GM21737 (cell line): ENCODE data around the gene ACOT7.
"Not testable (repeated sequence)": the region's sequence is repeated elsewhere in the genome, so short reads cannot be mapped to it uniquely, and the experiment has no call there.

Source experiments
- ATAC-seq: cut with Tn5 transposase; IDR thresholded peaks from one replicate; pipeline ENCODE4 v1.9.1; 2021; ENCODE audit warnings: mild to moderate bottlenecking, moderate library complexity; ENCODE audit not compliant: unreplicated experiment

Gene ACOT7

DNA sequence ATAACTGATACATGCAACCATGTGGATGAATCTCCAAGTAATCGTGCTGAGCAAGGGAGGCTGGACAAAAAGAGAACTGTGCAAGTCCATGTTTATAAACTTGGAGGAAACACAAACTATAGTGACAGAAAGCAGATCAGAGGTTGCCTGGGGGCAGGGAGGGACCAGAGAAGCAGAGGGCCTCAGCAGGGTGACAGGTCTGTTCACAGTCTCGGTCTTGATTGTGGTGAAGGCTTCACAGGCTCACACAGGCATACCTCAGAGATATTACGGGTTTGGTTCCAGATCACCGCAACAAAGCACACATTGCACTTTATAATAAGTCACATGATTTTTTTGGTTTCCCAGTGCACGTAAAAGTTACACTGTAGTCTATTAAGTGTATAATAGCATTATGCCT is 28.5 kb downstream of the ACOT7 start:
- ATAC-seq = no peak

DNA sequence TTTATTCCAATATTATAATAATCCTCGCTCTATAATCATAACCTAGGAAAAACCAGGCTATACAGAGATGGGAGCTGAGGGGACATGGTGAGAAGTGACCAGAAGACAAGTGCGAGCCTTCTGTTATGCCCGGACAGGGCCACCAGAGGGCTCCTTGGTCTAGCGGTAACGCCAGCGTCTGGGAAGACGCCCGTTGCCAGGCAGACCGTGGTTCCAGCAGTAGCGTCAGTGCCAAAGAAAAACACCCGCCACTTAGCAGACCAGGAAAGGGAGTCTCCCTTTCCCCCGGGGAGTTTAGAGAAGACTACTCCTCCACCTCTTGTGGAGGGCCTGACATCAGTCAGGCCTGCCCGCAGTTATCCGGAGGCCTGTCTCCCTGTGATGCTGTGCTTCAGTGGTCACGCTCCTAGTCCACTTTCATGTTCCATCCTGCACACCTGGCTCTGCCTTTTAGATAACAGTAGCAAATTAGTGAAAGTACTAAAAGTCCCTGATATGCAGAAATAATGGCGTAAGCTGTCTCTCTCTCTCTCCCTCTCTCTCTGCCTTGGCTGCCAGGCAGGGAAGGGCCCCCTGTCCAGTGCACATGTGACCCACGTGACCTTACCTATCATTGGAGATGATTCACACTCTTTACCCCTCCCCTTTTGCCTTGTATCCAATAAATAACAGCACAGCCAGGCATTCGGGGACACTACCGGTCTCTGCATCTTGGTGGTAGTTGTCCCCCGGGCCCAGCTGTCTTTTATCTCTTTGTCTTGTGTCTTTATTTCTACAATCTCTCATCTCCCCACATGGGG is 30.3 kb downstream of the ACOT7 start:
- not testable (repeated sequence) for ATAC-seq

GRCh38 chr1:6361124-6361775 is 32.3 kb downstream of the ACOT7 start:
- no peak for ATAC-seq

- ATAC-seq = no peak
Measured at GRCh38 chr1:6360517-6361070, 33.0 kb downstream of the ACOT7 start.

GRCh38 chr1:6360117-6360496 is 33.5 kb downstream of the ACOT7 start:
- no peak for ATAC-seq

DNA sequence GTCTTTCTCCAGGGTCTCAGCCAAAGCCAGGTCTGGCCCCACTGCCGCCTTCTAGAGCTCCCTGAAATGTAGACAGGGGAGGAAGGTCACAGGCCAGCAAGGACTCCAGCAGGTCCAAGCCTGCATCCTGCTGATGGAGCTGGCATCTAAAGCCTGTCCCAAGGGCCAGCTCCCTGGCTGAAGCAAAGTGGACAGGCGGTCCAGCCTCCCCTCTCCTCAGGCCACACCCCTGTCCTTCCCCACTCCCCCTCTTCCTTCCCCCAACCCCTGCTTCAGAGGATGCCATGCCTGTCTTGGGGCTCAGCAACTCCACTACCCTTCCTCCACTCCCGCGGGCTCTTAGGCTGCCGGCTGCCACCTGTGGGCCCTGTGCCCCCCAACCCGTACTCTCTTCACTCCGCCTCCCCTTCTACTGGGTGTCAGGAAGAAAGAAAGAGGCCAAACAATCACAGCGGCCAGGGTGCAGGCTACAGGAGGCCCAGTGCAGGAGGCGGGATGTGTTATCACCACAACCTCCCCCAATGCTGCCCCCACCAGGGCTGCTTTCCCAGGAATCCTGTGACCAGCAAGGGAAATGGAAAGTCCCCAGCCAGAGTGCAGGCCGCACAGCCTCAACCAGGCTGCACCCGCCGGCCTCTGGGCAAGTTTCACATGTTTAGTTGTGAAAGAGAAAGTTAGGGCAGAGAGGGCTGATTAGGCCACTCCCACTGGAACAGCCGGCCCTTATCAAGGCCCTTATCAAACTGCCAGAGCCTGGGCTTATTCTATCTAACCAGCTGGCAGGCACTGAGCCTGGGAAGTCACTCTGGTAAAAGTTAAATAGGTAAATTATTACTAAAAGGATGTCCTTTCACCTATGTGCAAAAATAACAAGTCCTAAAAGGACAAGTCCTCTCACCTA is 34.1 kb downstream of the ACOT7 start:
- ATAC-seq = peak; percentile 73

GRCh38 chr1:6358757-6359201 is 34.8 kb downstream of the ACOT7 start:
- ATAC-seq = no peak

DNA sequence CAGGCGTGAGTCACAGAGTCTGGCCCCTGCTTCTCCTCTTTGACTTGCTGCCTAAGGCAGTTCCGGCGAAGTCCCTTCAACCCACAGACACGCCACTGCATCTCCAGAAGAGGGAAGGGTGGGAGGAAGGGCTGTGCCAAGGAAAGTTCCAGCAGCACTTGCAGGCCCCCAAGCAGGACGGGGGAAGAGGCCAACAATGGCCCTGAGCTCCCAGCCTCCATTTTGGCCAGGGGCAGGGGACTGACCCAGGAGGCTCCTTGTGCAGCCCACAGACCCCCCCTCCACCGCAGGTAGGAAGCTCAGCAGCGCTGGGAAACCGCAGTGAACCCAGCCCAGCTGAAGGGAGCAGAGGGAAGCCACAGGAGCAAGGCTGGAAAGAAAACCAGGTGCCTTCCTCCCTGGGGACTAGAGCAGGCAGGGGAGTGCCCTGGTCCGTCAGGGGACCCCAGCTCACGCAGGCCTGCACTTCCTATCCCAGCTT is 35.4 kb downstream of the ACOT7 start:
- no peak for ATAC-seq

- no peak for ATAC-seq
Measured at GRCh38 chr1:6357243-6357936, 36.2 kb downstream of the ACOT7 start.

GRCh38 chr1:6355621-6356020 is 37.9 kb downstream of the ACOT7 start:
- ATAC-seq = no peak

DNA sequence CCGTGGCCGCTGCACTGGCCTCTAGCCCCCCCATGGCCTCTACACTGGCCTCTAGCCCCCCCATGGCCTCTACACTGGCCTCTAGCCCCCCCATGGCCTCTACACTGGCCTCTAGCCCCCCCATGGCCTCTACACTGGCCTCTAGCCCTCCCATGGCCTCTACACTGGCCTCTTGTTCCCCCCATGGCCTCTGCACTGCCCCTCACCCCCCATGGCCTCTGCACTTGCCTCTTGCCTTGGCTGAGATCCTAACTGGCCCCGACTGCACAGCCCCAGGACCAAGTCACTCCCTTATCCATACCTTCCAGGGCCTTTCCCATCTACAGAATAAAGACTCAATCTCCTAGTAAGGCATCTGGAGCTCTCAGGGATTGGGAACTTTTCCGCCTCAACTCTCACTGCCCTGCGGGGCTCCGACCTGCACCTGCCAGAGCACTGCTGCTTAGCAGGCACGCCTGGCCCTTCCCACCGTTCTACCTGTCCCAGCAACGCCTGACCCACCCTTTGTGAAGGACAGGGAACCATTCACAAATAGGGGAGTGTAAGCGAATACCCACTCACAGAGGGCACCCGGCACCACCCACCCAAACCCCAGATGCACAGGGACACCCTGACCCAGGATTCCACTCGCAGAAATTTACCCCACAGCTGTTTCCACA is 38.8 kb downstream of the ACOT7 start:
- no peak for ATAC-seq

DNA sequence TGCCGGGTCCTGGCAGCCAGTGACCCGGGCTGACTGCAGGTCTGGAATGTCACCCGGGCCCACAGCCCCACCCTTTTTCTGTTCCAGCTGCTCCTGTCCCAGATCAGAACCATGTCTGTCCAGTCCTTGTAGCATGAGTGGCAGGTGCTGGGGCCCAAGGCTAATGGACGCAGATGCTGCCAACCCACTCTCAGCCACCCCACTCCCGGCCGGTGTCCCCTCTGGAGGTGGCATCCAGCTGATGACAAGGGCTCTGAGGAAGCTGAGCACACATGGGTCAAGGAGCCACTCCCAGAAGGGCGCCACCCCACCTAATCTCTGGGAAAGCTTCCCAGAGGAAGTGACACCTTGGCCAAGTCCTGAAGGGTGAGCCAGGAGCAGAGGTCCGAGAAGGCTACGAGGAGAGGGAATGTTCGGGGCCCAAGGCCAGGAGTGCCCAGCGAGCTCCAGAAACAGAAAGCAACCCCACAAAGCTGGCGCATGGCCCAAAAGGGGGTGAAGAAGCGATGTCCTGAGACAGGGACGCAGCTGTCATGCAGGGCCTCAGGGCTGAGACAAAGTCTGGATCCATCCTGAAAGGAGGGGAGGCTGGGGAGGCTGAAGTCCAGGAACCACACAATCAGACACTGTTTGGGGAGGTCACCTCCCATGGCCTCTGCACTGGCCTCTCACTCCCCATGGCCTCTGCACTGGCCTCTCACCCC is 39.5 kb downstream of the ACOT7 start:
- no peak for ATAC-seq

DNA sequence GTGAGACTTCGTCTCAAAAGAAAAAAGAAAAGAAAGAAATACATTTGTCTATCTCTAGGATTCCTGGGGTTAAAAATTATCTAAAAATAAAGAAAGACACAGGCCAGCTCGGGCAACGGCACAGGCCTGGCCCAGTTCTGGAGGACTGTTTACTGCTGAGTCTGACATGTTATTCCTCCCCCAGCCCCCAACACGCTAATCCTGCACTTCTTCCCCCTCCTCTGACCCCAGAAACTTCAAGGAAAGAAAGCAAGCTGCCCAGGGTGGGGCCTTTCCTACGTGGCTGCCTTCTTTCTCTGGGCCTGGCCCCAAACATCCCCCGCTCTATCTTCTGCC is 40.0 kb downstream of the ACOT7 start:
- no peak for ATAC-seq

- no peak for ATAC-seq
Measured at GRCh38 chr1:6352138-6352563, 41.4 kb downstream of the ACOT7 start.

GRCh38 chr1:6351480-6352137 is 42.0 kb downstream of the ACOT7 start:
- no peak for ATAC-seq

GRCh38 chr1:6350416-6351088 is 43.0 kb downstream of the ACOT7 start:
- no peak for ATAC-seq

- no peak for ATAC-seq
Measured at GRCh38 chr1:6349254-6349943, 44.2 kb downstream of the ACOT7 start.
